ENCODE measurements around the gene XRCC5. TPM values are rescaled to one million over a fixed set of nuclear protein-coding genes. Genes with fewer than 3 reads are reported as not detected.

XRCC5 gene
- total RNA-seq, 1 donor from 2014 or later = 430 TPM

DNA sequence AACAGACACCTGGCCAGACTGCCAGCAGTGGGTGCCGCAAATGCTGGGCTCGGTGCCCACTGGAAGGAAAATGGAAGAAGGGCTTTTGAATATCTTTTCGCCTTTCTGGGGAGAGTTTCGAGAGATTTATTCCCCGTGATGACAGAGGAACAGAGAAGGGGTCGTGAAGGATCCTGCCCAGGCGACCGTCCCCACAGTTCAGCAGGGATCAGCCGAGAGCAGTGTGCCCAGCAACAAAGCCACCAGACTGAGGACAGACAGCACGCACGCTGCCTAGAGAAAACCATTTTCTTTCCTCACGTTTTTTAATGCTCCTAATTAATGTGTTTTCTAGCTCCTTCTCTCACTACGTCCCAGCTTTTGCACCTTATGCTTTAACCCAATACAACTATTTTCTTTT is 47.7 kb downstream of the XRCC5 start:
- Mint-ChIP-seq H3K4me3 (no peak overlapping the region), H3K36me3 (ENCODE audit: low read depth) (peaks cover 61% of the 10 kb centered on the region), H3K27ac (no peak overlapping the region), H3K9me3 (no peaks in the 10 kb centered on the region), H3K4me1 (ENCODE audit: low read depth) (peaks cover 40% of the 10 kb centered on the region), H3K27me3 (ENCODE audit: insufficient read depth) (no peaks in the 10 kb centered on the region)
- intact Hi-C loops (cut with micrococcal nuclease) = no loop called here
- DNase-seq (ENCODE audit: low spot score) = no peak

DNA sequence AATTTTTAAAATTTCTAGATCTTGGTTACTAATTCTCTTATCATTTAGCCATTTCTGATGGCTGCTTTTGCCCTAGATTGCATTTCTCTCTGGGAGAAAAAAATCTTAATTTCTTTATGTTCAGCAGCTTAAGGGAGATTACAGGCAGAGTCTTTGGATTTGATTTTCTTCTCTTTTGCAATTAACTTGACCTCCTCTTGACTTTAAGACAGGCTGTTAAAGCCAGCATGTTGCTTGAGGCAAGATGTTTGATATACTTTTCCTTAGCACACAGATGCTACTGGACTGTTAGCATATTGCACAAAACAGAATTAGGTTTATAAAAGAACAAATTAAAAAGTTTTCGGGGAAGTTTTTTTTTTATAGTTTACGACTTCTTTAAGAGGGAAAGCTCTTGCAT is 50.0 kb downstream of the XRCC5 start:
- Mint-ChIP-seq H3K4me1 (ENCODE audit: low read depth) (peaks cover 36% of the 10 kb centered on the region), H3K4me3 (no peak overlapping the region), H3K36me3 (ENCODE audit: low read depth) (peaks cover 67% of the 10 kb centered on the region), H3K27me3 (ENCODE audit: insufficient read depth) (no peaks in the 10 kb centered on the region), H3K9me3 (no peaks in the 10 kb centered on the region), H3K27ac (peak overlapping the region; percentile 29)
- intact Hi-C loops (cut with micrococcal nuclease) = loop anchor here (2.0 kb wide), 1 partner anchor 16 kb away; no protein-coding TSS in a partner anchor
- no peak for DNase-seq (ENCODE audit: low spot score)

DNA sequence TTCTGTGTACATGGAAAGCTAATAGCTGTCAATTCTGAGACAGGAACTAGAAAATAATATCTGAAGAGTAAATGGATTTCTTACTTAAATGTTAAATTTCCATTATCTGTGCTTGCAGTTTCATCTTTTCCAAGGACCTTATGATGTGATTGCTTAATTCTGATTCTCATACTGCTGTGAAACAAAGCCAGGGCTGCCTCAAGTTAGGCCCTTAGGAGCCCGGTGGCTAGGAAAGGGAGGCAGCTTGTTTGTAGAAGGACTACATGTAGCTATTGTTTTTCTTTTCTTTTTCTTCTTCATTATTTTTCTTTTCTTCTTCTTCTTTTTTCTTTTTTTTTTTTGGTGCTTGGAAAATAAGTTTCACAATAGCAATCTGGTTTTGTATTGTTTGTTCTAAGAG is 50.5 kb downstream of the XRCC5 start:
- no peaks in the 10 kb centered on the region for H3K27me3 Mint-ChIP-seq (ENCODE audit: insufficient read depth)
- no peaks in the 10 kb centered on the region for H3K9me3 Mint-ChIP-seq
- H3K27ac Mint-ChIP-seq = no peak overlapping the region
- H3K36me3 Mint-ChIP-seq (ENCODE audit: low read depth) = peaks cover 68% of the 10 kb centered on the region
- peaks cover 40% of the 10 kb centered on the region for H3K4me1 Mint-ChIP-seq (ENCODE audit: low read depth)
- DNase-seq (ENCODE audit: low spot score) = no peak
- H3K4me3 Mint-ChIP-seq = no peak overlapping the region
- intact Hi-C loops (cut with micrococcal nuclease) = loop anchor here (2.0 to 5.0 kb wide), 2 partner anchors 15 to 38 kb away; no protein-coding TSS in a partner anchor

DNA sequence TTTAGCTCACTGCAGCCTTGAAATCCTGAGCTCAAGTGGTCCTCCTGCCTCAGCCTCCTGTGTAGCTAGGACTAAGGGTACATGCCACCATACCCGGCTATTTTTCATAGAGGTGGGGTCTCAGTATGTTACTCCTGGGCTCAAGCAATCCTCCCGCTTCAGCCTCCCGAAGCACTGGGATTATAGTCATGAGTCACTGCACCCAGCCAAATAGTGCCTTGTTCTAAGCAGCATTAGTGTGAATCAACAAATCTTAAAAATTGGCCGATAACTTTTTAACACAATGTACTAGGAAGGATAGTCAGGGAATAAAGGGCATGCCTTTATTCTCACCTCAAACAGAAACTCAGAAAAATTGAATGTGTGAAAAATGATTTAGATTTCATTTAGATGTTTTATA is 51.6 kb downstream of the XRCC5 start:
- Mint-ChIP-seq H3K4me1 (ENCODE audit: low read depth) (peaks cover 35% of the 10 kb centered on the region), H3K36me3 (ENCODE audit: low read depth) (peaks cover 66% of the 10 kb centered on the region)

DNA sequence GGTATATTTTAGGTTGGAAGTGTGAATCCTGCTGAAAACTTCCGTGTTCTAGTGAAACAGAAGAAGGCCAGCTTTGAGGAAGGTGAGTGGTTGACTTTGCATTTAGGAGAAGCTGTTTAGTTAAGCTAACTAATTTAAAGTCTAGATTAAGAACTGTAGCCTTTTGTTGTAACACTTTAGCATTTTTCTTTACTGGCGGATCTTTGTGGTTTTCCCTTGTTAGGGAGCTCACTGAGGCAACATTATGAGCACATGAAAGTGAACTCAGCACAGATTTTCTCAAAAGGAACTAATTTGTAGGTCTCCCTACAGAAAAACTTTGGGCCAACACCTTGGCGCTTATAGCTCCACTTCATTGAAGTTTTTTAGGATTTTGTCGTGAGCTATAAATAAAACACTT is 52.8 kb downstream of the XRCC5 start:
- no peaks in the 10 kb centered on the region for H3K27me3 Mint-ChIP-seq (ENCODE audit: insufficient read depth)
- no peaks in the 10 kb centered on the region for H3K9me3 Mint-ChIP-seq
- no peak overlapping the region for H3K27ac Mint-ChIP-seq
- H3K36me3 Mint-ChIP-seq (ENCODE audit: low read depth) = peaks cover 61% of the 10 kb centered on the region
- DNase-seq (ENCODE audit: low spot score) = no peak
- intact Hi-C loops (cut with micrococcal nuclease) = loop anchor here (5.0 kb wide), 1 partner anchor 35 kb away; no protein-coding TSS in a partner anchor
- H3K4me3 Mint-ChIP-seq = no peak overlapping the region
- peaks cover 26% of the 10 kb centered on the region for H3K4me1 Mint-ChIP-seq (ENCODE audit: low read depth)

More for the DNA sequence above, 51.6 kb downstream of the XRCC5 start:
- Mint-ChIP-seq H3K27me3 (ENCODE audit: insufficient read depth) (no peaks in the 10 kb centered on the region), H3K9me3 (no peaks in the 10 kb centered on the region), H3K27ac (no peak overlapping the region), H3K4me3 (no peak overlapping the region)
- intact Hi-C loops (cut with micrococcal nuclease) = loop anchor here (5.0 kb wide), 1 partner anchor 37 kb away; no protein-coding TSS in a partner anchor
- no peak for DNase-seq (ENCODE audit: low spot score)

DNA sequence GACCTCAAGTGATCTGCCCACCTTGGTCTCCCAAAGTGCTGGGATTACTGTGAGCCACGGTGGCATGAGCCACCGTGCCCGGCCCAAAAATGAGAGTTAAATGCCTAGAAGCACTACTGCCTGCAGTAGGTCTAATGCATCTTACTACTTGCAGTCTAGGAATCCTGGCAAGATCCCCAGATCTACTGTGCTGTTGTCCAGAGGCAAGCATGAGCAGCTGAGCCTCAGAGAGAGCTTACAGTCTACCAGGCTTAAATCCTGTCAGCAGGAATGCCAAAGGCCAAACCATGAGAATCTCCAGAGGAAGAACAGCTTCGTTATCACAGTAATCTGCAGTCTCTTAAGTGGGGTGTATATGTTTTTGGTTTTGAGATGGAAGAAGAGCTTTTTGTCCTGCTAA is 54.4 kb downstream of the XRCC5 start:
- H3K27ac Mint-ChIP-seq = peak overlapping the region; percentile 10
- intact Hi-C loops (cut with micrococcal nuclease) = loop anchor here (5.0 kb wide), 1 partner anchor 34 kb away; no protein-coding TSS in a partner anchor
- H3K9me3 Mint-ChIP-seq = no peaks in the 10 kb centered on the region
- no peaks in the 10 kb centered on the region for H3K27me3 Mint-ChIP-seq (ENCODE audit: insufficient read depth)
- H3K4me1 Mint-ChIP-seq (ENCODE audit: low read depth) = peaks cover 16% of the 10 kb centered on the region
- peaks cover 64% of the 10 kb centered on the region for H3K36me3 Mint-ChIP-seq (ENCODE audit: low read depth)
- no peak overlapping the region for H3K4me3 Mint-ChIP-seq
- DNase-seq (ENCODE audit: low spot score) = no peak

DNA sequence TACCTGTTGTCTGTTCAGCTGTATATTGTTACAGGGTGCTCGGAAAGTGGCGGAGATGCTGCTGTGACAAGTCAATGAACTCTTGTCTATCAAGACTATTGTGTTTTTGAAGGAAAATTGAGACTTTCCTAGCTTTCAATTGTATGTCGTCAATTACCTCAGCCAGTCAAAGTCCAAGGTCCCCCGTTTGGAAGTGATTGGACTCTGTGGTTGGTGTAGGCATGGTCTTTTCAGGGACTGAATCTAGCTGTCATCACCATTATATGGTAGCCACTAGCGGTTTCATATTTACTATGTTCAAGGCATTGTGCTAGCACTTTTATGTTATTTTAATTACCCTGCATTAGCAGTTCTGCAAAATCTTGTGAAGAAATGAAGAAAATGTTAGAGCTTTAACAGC is 54.9 kb downstream of the XRCC5 start:
- no peak overlapping the region for H3K27ac Mint-ChIP-seq
- intact Hi-C loops (cut with micrococcal nuclease) = loop anchor here (5.0 kb wide), 1 partner anchor 33 kb away; no protein-coding TSS in a partner anchor
- H3K9me3 Mint-ChIP-seq = no peaks in the 10 kb centered on the region

DNA sequence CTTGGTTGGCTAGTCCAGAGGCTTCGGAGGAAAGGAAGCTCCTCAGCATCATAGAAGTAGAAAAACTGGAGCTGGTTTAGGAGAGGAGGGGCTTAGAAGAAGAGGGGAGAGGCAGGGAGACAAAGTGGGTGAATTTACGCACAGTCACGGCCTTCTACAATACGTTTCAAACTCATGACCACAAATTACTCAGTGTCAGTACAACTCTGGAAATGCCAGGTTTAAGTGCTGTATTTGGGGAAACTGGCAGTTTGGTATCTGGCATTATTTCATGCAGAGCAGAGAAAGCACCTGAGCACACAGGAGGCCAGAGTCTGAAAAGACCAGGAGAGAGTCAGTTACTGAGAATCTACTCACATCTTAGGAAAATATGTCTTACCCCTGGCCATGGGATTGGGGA is 55.4 kb downstream of the XRCC5 start:
- no peak overlapping the region for H3K4me3 Mint-ChIP-seq
- intact Hi-C loops (cut with micrococcal nuclease) = loop anchor here (5.0 kb wide), 1 partner anchor 33 kb away; no protein-coding TSS in a partner anchor
- DNase-seq (ENCODE audit: low spot score) = no peak
- peaks cover 16% of the 10 kb centered on the region for H3K4me1 Mint-ChIP-seq (ENCODE audit: low read depth)
- peaks cover 66% of the 10 kb centered on the region for H3K36me3 Mint-ChIP-seq (ENCODE audit: low read depth)
- no peaks in the 10 kb centered on the region for H3K9me3 Mint-ChIP-seq
- H3K27me3 Mint-ChIP-seq (ENCODE audit: insufficient read depth) = no peaks in the 10 kb centered on the region
- no peak overlapping the region for H3K27ac Mint-ChIP-seq

More for the DNA sequence above, 54.9 kb downstream of the XRCC5 start:
- no peaks in the 10 kb centered on the region for H3K27me3 Mint-ChIP-seq (ENCODE audit: insufficient read depth)
- no peak overlapping the region for H3K4me3 Mint-ChIP-seq
- H3K36me3 Mint-ChIP-seq (ENCODE audit: low read depth) = peaks cover 67% of the 10 kb centered on the region
- DNase-seq (ENCODE audit: low spot score) = no peak
- peaks cover 18% of the 10 kb centered on the region for H3K4me1 Mint-ChIP-seq (ENCODE audit: low read depth)

DNA sequence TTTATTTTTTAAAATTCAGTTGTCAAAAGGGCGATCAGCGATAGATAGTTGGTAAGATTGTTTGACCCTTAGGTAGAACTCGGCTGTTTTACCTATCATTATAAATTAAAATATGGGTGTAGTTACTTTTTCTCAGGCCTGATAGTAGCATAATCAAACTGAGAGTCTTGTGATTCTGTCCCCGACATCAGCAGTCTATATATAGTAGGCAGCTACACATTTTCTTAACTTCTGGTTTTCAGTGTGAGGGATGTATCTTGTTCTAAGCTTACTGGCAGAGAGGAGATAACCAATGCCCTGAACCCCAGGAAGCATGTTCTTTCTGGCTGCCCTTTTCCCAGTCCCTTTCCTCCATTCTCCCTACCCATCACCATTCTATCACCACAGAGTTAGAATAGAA is 56.6 kb downstream of the XRCC5 start:
- intact Hi-C loops (cut with micrococcal nuclease) = no loop called here
- H3K4me3 Mint-ChIP-seq = no peak overlapping the region
- H3K27ac Mint-ChIP-seq = no peak overlapping the region
- H3K9me3 Mint-ChIP-seq = no peaks in the 10 kb centered on the region
- no peak for DNase-seq (ENCODE audit: low spot score)
- H3K36me3 Mint-ChIP-seq (ENCODE audit: low read depth) = peaks cover 65% of the 10 kb centered on the region
- peaks cover 22% of the 10 kb centered on the region for H3K4me1 Mint-ChIP-seq (ENCODE audit: low read depth)
- no peaks in the 10 kb centered on the region for H3K27me3 Mint-ChIP-seq (ENCODE audit: insufficient read depth)

DNA sequence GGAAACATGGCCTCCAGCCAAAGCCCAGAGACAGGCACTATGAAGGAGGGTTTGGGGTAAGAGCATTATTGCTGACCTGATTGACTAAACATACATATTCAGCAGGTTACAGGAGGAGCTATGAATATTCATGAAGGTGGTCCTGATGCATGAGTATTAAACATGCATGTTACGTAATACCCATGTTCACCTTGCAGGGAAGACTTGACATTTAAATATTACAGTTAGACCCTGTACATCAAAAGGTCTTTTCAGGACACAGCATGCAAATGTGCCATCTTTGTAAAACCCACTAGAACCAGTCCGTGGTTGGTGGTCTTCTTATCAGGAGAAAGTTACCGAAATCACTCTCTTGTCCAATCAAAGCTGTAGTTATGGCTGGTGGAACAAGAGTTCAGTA is 59.9 kb downstream of the XRCC5 start:
- Mint-ChIP-seq H3K4me3 (no peak overlapping the region), H3K27me3 (ENCODE audit: insufficient read depth) (no peaks in the 10 kb centered on the region), H3K9me3 (no peaks in the 10 kb centered on the region), H3K4me1 (ENCODE audit: low read depth) (peaks cover 29% of the 10 kb centered on the region), H3K36me3 (ENCODE audit: low read depth) (peaks cover 63% of the 10 kb centered on the region), H3K27ac (peak overlapping the region; percentile 44)
- DNase-seq (ENCODE audit: low spot score) = no peak
- intact Hi-C loops (cut with micrococcal nuclease) = no loop called here

DNA sequence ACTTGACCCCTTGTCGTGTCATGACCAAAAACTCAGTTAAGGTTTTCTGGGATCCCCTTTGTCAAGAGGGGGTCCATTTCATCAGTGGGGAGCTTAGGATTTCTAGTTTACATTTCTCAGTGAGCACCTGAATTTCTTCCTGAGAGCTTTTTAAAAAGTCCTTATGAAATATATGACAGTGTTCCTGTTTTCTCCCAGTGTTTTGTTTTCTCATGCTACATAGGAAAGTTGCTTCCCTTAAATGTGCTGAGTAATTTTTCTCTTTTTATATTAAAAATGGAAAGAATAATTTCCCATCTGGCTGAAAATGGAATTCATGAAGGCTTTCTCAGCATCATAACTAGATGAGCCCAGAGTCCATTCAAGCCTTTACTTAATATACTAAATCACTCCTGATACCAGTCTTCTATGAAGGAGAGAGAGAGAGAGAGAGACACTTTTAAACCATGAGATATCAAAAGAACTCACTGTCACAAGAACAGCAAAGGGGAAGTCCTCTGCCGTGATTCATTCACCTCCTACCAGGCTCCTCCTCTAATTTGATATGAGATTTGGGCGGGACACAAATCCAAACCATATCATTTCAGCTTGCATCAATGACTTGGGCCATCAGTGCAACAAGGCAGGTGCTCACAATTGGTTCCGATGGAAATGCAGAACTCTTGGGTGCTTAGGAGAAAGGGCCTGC is 61.1 kb downstream of the XRCC5 start:
- no peaks in the 10 kb centered on the region for H3K9me3 Mint-ChIP-seq
- H3K27ac Mint-ChIP-seq = peak overlapping the region; percentile 2
- intact Hi-C loops (cut with micrococcal nuclease) = loop anchor here (2.0 kb wide), 1 partner anchor 17 kb away; no protein-coding TSS in a partner anchor
- peaks cover 31% of the 10 kb centered on the region for H3K4me1 Mint-ChIP-seq (ENCODE audit: low read depth)
- no peaks in the 10 kb centered on the region for H3K27me3 Mint-ChIP-seq (ENCODE audit: insufficient read depth)
- H3K36me3 Mint-ChIP-seq (ENCODE audit: low read depth) = peaks cover 65% of the 10 kb centered on the region
- no peak overlapping the region for H3K4me3 Mint-ChIP-seq
- no peak for DNase-seq (ENCODE audit: low spot score)

DNA sequence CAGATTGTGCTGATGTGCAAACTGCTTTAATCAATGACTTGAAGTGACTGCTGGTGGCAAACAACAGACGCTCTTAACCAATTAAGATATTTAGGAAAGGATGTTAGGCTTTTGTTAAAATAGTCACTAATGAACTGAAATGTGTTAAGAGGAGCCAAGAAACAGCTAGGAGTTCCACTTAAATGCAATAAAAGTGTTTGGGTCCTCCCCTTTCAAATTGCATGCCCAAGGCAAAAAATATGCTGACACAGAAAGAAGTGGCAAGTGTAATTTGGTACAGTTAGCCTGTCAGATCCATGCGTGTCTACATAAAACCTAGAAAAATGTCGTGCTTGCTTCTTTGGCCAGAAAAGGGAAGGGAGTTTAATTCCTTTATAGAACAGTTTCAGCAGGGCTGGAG is 61.9 kb downstream of the XRCC5 start:
- Mint-ChIP-seq H3K9me3 (no peaks in the 10 kb centered on the region), H3K4me3 (no peak overlapping the region), H3K27me3 (ENCODE audit: insufficient read depth) (no peaks in the 10 kb centered on the region), H3K27ac (peak overlapping the region; percentile 19), H3K4me1 (ENCODE audit: low read depth) (peaks cover 34% of the 10 kb centered on the region), H3K36me3 (ENCODE audit: low read depth) (peaks cover 67% of the 10 kb centered on the region)
- intact Hi-C loops (cut with micrococcal nuclease) = loop anchor here (2.0 kb wide), 1 partner anchor 16 kb away; no protein-coding TSS in a partner anchor
- DNase-seq (ENCODE audit: low spot score) = no peak

DNA sequence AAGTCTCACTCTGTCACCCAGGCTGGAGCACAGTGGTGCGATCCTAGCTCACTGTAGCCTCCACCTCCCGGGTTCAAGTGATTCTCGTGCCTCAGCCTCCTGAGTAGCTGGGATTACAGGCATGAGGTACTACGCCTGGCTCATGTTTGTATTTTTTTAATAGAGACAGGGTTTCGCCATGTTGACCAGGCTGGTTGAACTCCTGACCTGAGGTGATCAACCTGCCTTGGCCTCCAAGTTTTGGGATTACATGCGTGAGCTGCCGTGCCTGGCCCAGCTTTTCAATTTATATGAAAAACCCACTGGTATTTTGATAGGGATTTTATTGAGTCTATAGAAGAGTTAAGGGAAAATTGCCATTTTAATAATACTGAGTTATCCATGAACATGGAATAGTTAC is 63.3 kb downstream of the XRCC5 start:
- Mint-ChIP-seq H3K27me3 (ENCODE audit: insufficient read depth) (no peaks in the 10 kb centered on the region), H3K27ac (no peak overlapping the region), H3K4me3 (no peak overlapping the region), H3K36me3 (ENCODE audit: low read depth) (peaks cover 64% of the 10 kb centered on the region), H3K9me3 (no peaks in the 10 kb centered on the region), H3K4me1 (ENCODE audit: low read depth) (peaks cover 42% of the 10 kb centered on the region)
- no peak for DNase-seq (ENCODE audit: low spot score)
- intact Hi-C loops (cut with micrococcal nuclease) = no loop called here

Data from activated T-helper 1 cell treated with anti-CD3 and anti-CD28 coated beads, Interleukin-12 subunit alpha, Interleukin-12 subunit beta, Interleukin-2, Interleukin-4 antibody, amounts not matched to agents 30 ng/mL and 10 ng/mL and 1 ng/mL, durations not matched to agents 14 hours and 24 hours and 36 hours (primary cell).